ENCODE results near the gene GRIN2C.

DNA sequence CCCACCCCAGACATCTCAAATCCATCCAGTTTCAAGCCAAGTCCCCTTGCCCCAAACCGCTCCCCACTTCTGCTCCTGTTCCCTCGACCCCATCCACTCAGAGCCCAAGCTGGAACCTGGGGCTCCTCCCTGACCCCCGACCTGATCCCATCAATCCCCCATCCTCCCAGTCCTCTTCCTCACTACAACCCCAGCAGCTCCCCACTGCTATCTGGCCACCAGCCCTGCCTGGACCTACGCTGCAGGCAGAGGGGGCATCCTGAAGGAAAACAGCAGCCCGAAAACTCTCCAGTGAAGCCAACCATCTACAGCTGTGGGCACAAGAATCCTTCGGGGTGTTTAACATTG, 9.2 kb upstream of the GRIN2C start:
- TF ChIP-seq, protein P1, sequence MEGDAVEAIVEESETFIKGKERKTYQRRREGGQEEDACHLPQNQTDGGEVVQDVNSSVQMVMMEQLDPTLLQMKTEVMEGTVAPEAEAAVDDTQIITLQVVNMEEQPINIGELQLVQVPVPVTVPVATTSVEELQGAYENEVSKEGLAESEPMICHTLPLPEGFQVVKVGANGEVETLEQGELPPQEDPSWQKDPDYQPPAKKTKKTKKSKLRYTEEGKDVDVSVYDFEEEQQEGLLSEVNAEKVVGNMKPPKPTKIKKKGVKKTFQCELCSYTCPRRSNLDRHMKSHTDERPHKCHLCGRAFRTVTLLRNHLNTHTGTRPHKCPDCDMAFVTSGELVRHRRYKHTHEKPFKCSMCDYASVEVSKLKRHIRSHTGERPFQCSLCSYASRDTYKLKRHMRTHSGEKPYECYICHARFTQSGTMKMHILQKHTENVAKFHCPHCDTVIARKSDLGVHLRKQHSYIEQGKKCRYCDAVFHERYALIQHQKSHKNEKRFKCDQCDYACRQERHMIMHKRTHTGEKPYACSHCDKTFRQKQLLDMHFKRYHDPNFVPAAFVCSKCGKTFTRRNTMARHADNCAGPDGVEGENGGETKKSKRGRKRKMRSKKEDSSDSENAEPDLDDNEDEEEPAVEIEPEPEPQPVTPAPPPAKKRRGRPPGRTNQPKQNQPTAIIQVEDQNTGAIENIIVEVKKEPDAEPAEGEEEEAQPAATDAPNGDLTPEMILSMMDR (IDR thresholded peaks at IDR 0.05): no peak
- TF ChIP-seq POLR2A (IDR thresholded peaks at IDR 0.05): no peak
